Measurements from ENCODE around the gene HEATR5A. TPM values are rescaled to one million over a fixed set of nuclear protein-coding genes. Genes with fewer than 3 reads are reported as not detected.

HEATR5A gene
- total RNA-seq, 5 donors from 2014 or later (not counting 1 experiment from before 2014, with no cell fraction given): 7.5 to 13.2 (median 13.0) TPM

- ATAC-seq (replicated peaks in 1 of 4): no peak
- H3K4me3 Mint-ChIP-seq: peak overlapping the region; percentile 95 to 97 (median 96)
- Histone ChIP-seq H3K9me3 (no peaks in the 10 kb centered on the region), H3K27me3 (replicated peaks in 1 of 2; ENCODE audit: control insufficient read depth in 2 of 2, extremely low read depth in 1 of 2, insufficient read depth in 2 of 2, low read length in 1 of 2) (no peaks in the 10 kb centered on the region), H3K4me1 (ENCODE audit: control insufficient read depth in 1 of 2, extremely low read depth in 1 of 2, insufficient read depth in 2 of 2, low read length in 2 of 2) (peaks cover 9% of the 10 kb centered on the region in 2 experiments), H3K4me3 (ENCODE audit: control insufficient read depth in 1 of 2, extremely low read depth in 1 of 2, low read length in 1 of 2) (peak overlapping the region; percentile 49 to 89), H3K27ac (ENCODE audit: low read length) (peak overlapping the region; percentile 70), H3K36me3 (ENCODE audit: control insufficient read depth in 2 of 2, extremely low read depth in 1 of 2, insufficient read depth in 1 of 2, low read length in 1 of 2) (no peaks in the 10 kb centered on the region)
- H3K36me3 Mint-ChIP-seq: no peaks in the 10 kb centered on the region
- H3K4me1 Mint-ChIP-seq: peaks cover 34 to 40% (median 34%) of the 10 kb centered on the region in 3 donors
- DNase-seq: peak in 1 of 35 experiments; percentile 5
- 80% methylated on average over 1 of the region's 11 CpGs for WGBS (ENCODE audit: insufficient coverage)
- H3K27me3 Mint-ChIP-seq: peaks cover 0 to 4% of the 10 kb centered on the region in 2 donors
- peak overlapping the region; percentile 88 to 92 for H3K27ac Mint-ChIP-seq
- ChIA-PET POLR2A (interaction anchor here (0.6 to 1.8 kb wide), 4 partner anchors 22 to 874 kb away, joined by 3 to 12 read pairs (median 4); partner anchors contain the start of gene HEATR5A (in 1 of the 2)), CTCF (interaction anchor here in 1 of 2 donors (0.5 to 2.1 kb wide), 8 partner anchors 9 to 431 kb away, joined by 3 to 17 read pairs (median 4); partner anchors contain the start of genes HEATR5A and STRN3)
- H3K9me3 Mint-ChIP-seq: no peaks in the 10 kb centered on the region
Measured at GRCh38 chr14:31457665-31458659, 37.6 kb upstream of the HEATR5A start.

GRCh38 chr14:31456841-31457664, 36.7 kb upstream of the HEATR5A start, which contains the start of gene DTD2:
DTD2 (minus strand) TSS chr14:31457506; CDS start chr14:31457393, 113 bp downstream.
- peak within 1 kb of the TSS; percentile 49 to 89 for H3K4me3 ChIP-seq (ENCODE audit: control insufficient read depth in 1 of 2, extremely low read depth in 1 of 2, low read length in 1 of 2)
- peak within 1 kb of the TSS; percentile 70 for H3K27ac ChIP-seq (ENCODE audit: low read length)
- POLR2A ChIA-PET: interaction anchor here (0.6 to 1.8 kb wide), 5 partner anchors 23 to 873 kb away, joined by 3 to 12 read pairs (median 4); partner anchors contain the start of gene HEATR5A (in 1 of the 2)
- under 1% methylated on average over 62 of the region's 70 CpGs for WGBS (ENCODE audit: insufficient coverage)
- no peaks in the 10 kb centered on the region for H3K9me3 ChIP-seq
- peaks cover 9% of the 10 kb centered on the region in 2 experiments for H3K4me1 ChIP-seq (ENCODE audit: control insufficient read depth in 1 of 2, extremely low read depth in 1 of 2, insufficient read depth in 2 of 2, low read length in 2 of 2)
- peak; percentile 96 to 98 (median 98) for ATAC-seq (replicated peaks in 1 of 4)
- CTCF ChIA-PET: interaction anchor here in 1 of 2 donors (0.5 to 2.1 kb wide), 7 partner anchors 8 to 430 kb away, joined by 3 to 17 read pairs (median 4); partner anchors contain the start of genes HEATR5A and STRN3
- peaks cover 0 to 4% of the 10 kb centered on the region in 2 donors for H3K27me3 Mint-ChIP-seq
- peaks cover 0 to 6% of the 10 kb centered on the region in 2 donors for H3K36me3 ChIP-seq (ENCODE audit: control insufficient read depth in 2 of 2, extremely low read depth in 1 of 2, insufficient read depth in 1 of 2, low read length in 1 of 2)
- peak within 1 kb of the TSS; percentile 88 to 92 for H3K27ac Mint-ChIP-seq
- H3K4me1 Mint-ChIP-seq: peaks cover 34 to 40% (median 34%) of the 10 kb centered on the region in 3 donors
- DNase-seq: peak; percentile 80 to 93 (median 89)
- H3K36me3 Mint-ChIP-seq: peaks cover 4% of the 10 kb centered on the region
- H3K4me3 Mint-ChIP-seq: peak within 1 kb of the TSS; percentile 95 to 97 (median 96)
- H3K9me3 Mint-ChIP-seq: no peaks in the 10 kb centered on the region
- no peaks in the 10 kb centered on the region for H3K27me3 ChIP-seq (replicated peaks in 1 of 2; ENCODE audit: control insufficient read depth in 2 of 2, extremely low read depth in 1 of 2, insufficient read depth in 2 of 2, low read length in 1 of 2)

- H3K4me3 Mint-ChIP-seq: no peak overlapping the region
- no peaks in the 10 kb centered on the region for H3K9me3 Mint-ChIP-seq
- peaks cover 10 to 11% (median 10%) of the 10 kb centered on the region in 3 donors for H3K4me1 Mint-ChIP-seq
- ChIA-PET CTCF (interaction anchor here in 1 of 2 donors (0.6 to 1.7 kb wide), 5 partner anchors 8 to 285 kb away, joined by 3 to 7 read pairs (median 4); partner anchors contain the start of gene HEATR5A), POLR2A (interaction anchor here in 1 of 2 donors (0.9 kb wide), 1 partner anchor 30 kb away, joined by 3 read pairs; the partner anchor contains the start of gene HEATR5A)
- peaks cover 40% of the 10 kb centered on the region for H3K36me3 Mint-ChIP-seq
- H3K36me3 ChIP-seq (ENCODE audit: control insufficient read depth in 2 of 2, extremely low read depth in 1 of 2, insufficient read depth in 1 of 2, low read length in 1 of 2): peaks cover 0 to 16% of the 10 kb centered on the region in 2 donors
- no peaks in the 10 kb centered on the region for H3K27me3 Mint-ChIP-seq
- no peaks in the 10 kb centered on the region for H3K4me1 ChIP-seq (ENCODE audit: control insufficient read depth in 1 of 2, extremely low read depth in 1 of 2, insufficient read depth in 2 of 2, low read length in 2 of 2)
- DNase-seq (peak in 1 of 35 experiments; percentile 32), ATAC-seq (replicated peaks in 1 of 4) (peak in 1 of 4 experiments; percentile 40)
- no peak overlapping the region for H3K27ac ChIP-seq (ENCODE audit: low read length)
- no peaks in the 10 kb centered on the region for H3K9me3 ChIP-seq
- H3K27ac Mint-ChIP-seq: no peak overlapping the region
- no peak overlapping the region for H3K4me3 ChIP-seq (ENCODE audit: control insufficient read depth in 1 of 2, extremely low read depth in 1 of 2, low read length in 1 of 2)
- no CpG with 5 or more reads among the region's 2 CpGs for WGBS (ENCODE audit: insufficient coverage)
- no peaks in the 10 kb centered on the region for H3K27me3 ChIP-seq (replicated peaks in 1 of 2; ENCODE audit: control insufficient read depth in 2 of 2, extremely low read depth in 1 of 2, insufficient read depth in 2 of 2, low read length in 1 of 2)
Measured at GRCh38 chr14:31449971-31450610, 29.7 kb upstream of the HEATR5A start.

- Histone ChIP-seq H3K27ac (ENCODE audit: low read length) (no peak overlapping the region), H3K4me1 (ENCODE audit: control insufficient read depth in 1 of 2, extremely low read depth in 1 of 2, insufficient read depth in 2 of 2, low read length in 2 of 2) (no peaks in the 10 kb centered on the region), H3K4me3 (ENCODE audit: control insufficient read depth in 1 of 2, extremely low read depth in 1 of 2, low read length in 1 of 2) (no peak overlapping the region), H3K27me3 (replicated peaks in 1 of 2; ENCODE audit: control insufficient read depth in 2 of 2, extremely low read depth in 1 of 2, insufficient read depth in 2 of 2, low read length in 1 of 2) (no peaks in the 10 kb centered on the region), H3K9me3 (no peaks in the 10 kb centered on the region), H3K36me3 (ENCODE audit: control insufficient read depth in 2 of 2, extremely low read depth in 1 of 2, insufficient read depth in 1 of 2, low read length in 1 of 2) (peaks cover 0 to 16% of the 10 kb centered on the region in 2 donors)
- H3K27me3 Mint-ChIP-seq: no peaks in the 10 kb centered on the region
- H3K4me3 Mint-ChIP-seq: no peak overlapping the region
- no peak for DNase-seq
- POLR2A ChIA-PET: no interaction called here
- H3K36me3 Mint-ChIP-seq: peaks cover 43% of the 10 kb centered on the region
- H3K4me1 Mint-ChIP-seq: peaks cover 5 to 7% (median 5%) of the 10 kb centered on the region in 3 donors
- peaks cover 0 to 1% (median 1%) of the 10 kb centered on the region in 3 donors for H3K9me3 Mint-ChIP-seq
- no CpG with 5 or more reads among the region's 8 CpGs for WGBS (ENCODE audit: insufficient coverage)
- CTCF ChIA-PET: interaction anchor here (0.6 to 1.7 kb wide), 8 partner anchors 9 to 791 kb away, joined by 3 to 7 read pairs (median 3); partner anchors contain the start of gene HEATR5A (in 1 of the 2)
- H3K27ac Mint-ChIP-seq: no peak overlapping the region
- no peak for ATAC-seq (replicated peaks in 1 of 4)
Measured at GRCh38 chr14:31449136-31449535, 28.8 kb upstream of the HEATR5A start.

GRCh38 chr14:31445703-31446102, 25.4 kb upstream of the HEATR5A start:
- Histone ChIP-seq H3K27me3 (replicated peaks in 1 of 2; ENCODE audit: control insufficient read depth in 2 of 2, extremely low read depth in 1 of 2, insufficient read depth in 2 of 2, low read length in 1 of 2) (no peaks in the 10 kb centered on the region), H3K9me3 (no peaks in the 10 kb centered on the region), H3K36me3 (ENCODE audit: control insufficient read depth in 2 of 2, extremely low read depth in 1 of 2, insufficient read depth in 1 of 2, low read length in 1 of 2) (peaks cover 0 to 2% of the 10 kb centered on the region in 2 donors), H3K27ac (ENCODE audit: low read length) (no peak overlapping the region), H3K4me1 (ENCODE audit: control insufficient read depth in 1 of 2, extremely low read depth in 1 of 2, insufficient read depth in 2 of 2, low read length in 2 of 2) (no peaks in the 10 kb centered on the region), H3K4me3 (ENCODE audit: control insufficient read depth in 1 of 2, extremely low read depth in 1 of 2, low read length in 1 of 2) (no peak overlapping the region)
- Mint-ChIP-seq H3K4me3 (no peak overlapping the region), H3K36me3 (peaks cover 30% of the 10 kb centered on the region), H3K4me1 (peaks cover 0 to 3% (median 0%) of the 10 kb centered on the region in 3 donors), H3K27me3 (no peaks in the 10 kb centered on the region), H3K9me3 (peaks cover 0 to 4% (median 3%) of the 10 kb centered on the region in 3 donors), H3K27ac (no peak overlapping the region)
- 100% methylated on average over 1 of the region's 1 CpG for WGBS (ENCODE audit: insufficient coverage)
- DNase-seq: no peak
- ChIA-PET CTCF (interaction anchor here in 1 of 2 donors (0.7 to 1.4 kb wide), 2 partner anchors 12 to 25 kb away, joined by 3 to 4 read pairs; partner anchors contain the start of genes DTD2 and HEATR5A), POLR2A (no interaction called here)
- ATAC-seq (replicated peaks in 1 of 4): no peak

Measured in T-cell (primary cell).